Cardiac muscle cell (in vitro differentiated cells and primary cell): ENCODE measurements around the gene RRAS2. TPM values are rescaled to one million over a fixed set of nuclear protein-coding genes. Genes with fewer than 3 reads are reported as not detected.
"Not testable (repeated sequence)": the region's sequence is repeated elsewhere in the genome, so short reads cannot be mapped to it uniquely, and the experiment has no call there.

Experiments
- DNase-seq, 2 donors: peaks; one replicate each; pipeline versions ENCODE4 v3.0.0 to v3.0.0-alpha.2; 2010 to 2017; ENCODE audit warnings: low read depth in 1 of 2, low spot score in 1 of 2
- H3K27ac ChIP-seq: fragments of 200-600 bp; sonication (generic); 2 replicates; pipeline ENCODE4 v1.5.1; 2016
- H3K27me3 ChIP-seq: fragments of 200-600 bp; sonication (generic); 2 replicates; pipeline ENCODE4 v1.6.0; 2016; ENCODE audit warnings: control low read depth
- H3K36me3 ChIP-seq: fragments of 200-600 bp; sonication (generic); 2 replicates; pipeline ENCODE4 v1.5.1; 2016; ENCODE audit warnings: control low read depth
- H3K4me1 ChIP-seq: fragments of 200-600 bp; sonication (generic); 2 replicates; pipeline ENCODE4 v1.8.1; 2017; ENCODE audit warnings: low read depth, mild to moderate bottlenecking, mixed run types
- H3K4me3 ChIP-seq: fragments of 200-600 bp; sonication (generic); 2 replicates; pipeline ENCODE4 v1.5.1; 2016; ENCODE audit warnings: mild to moderate bottlenecking
- H3K9me3 ChIP-seq: fragments of 200-600 bp; sonication (generic); 2 replicates; pipeline ENCODE4 v1.5.1; 2017; ENCODE audit warnings: low read depth, mild to moderate bottlenecking, control low read depth
- CTCF ChIP-seq: IDR thresholded peaks from 2 replicates; pipeline ENCODE4 v1.5.1; 2012; ENCODE audit warnings: low read depth, mild to moderate bottlenecking, low read length
- polyA plus RNA-seq: library from polyadenylated mRNA; unstranded; fragments of >200 nt; fragmentation: Nextera tagmentation; extraction: Ambion mirVana; gene quantifications from 2 replicates; pipeline ENCODE4 v1.2.1, GENCODE V29; 2016
- total RNA-seq: library from RNA; depleted of rRNA; stranded (reverse); fragments of >200 nt; gene quantifications from 2 replicates; pipeline ENCODE4 v1.2.3, GENCODE V29; 2016

Gene RRAS2
- total and polyA plus RNA-seq, 2 experiments from 2014 or later: 72.3 to 74.4 TPM

GRCh38 chr11:14254533-14255237 lies 104.3 kb downstream of the RRAS2 start:
- Histone ChIP-seq H3K4me3 (no peak overlapping the region), H3K36me3 (no peaks in the 10 kb centered on the region), H3K4me1 (peaks cover 10% of the 10 kb centered on the region), H3K27me3 (peaks cover 3% of the 10 kb centered on the region), H3K9me3 (no peaks in the 10 kb centered on the region), H3K27ac (no peak overlapping the region)
- no peak for DNase-seq
- no peak for TF ChIP-seq CTCF

GRCh38 chr11:14253840-14254239 lies 105.1 kb downstream of the RRAS2 start:
- Histone ChIP-seq H3K9me3 (no peaks in the 10 kb centered on the region), H3K36me3 (no peaks in the 10 kb centered on the region), H3K4me3 (no peak overlapping the region), H3K4me1 (peaks cover 10% of the 10 kb centered on the region), H3K27me3 (peaks cover 3% of the 10 kb centered on the region), H3K27ac (no peak overlapping the region)
- no peak for TF ChIP-seq CTCF
- no peak for DNase-seq

GRCh38 chr11:14253421-14253820 lies 105.6 kb downstream of the RRAS2 start:
- peak in 1 of 2 donors; percentile 10 for DNase-seq
- Histone ChIP-seq H3K4me3 (no peak overlapping the region), H3K27ac (no peak overlapping the region), H3K27me3 (peaks cover 3% of the 10 kb centered on the region), H3K36me3 (no peaks in the 10 kb centered on the region), H3K9me3 (no peaks in the 10 kb centered on the region), H3K4me1 (peaks cover 10% of the 10 kb centered on the region)
- no peak for TF ChIP-seq CTCF

- not testable (repeated sequence) for H3K4me1 ChIP-seq, DNase-seq, H3K36me3 ChIP-seq, H3K9me3 ChIP-seq, H3K27me3 ChIP-seq, H3K27ac ChIP-seq, H3K4me3 ChIP-seq
Measured at GRCh38 chr11:14252501-14252900, 106.5 kb downstream of the RRAS2 start.

GRCh38 chr11:14251754-14252153 lies 107.2 kb downstream of the RRAS2 start:
- Histone ChIP-seq H3K27ac (no peak overlapping the region), H3K36me3 (no peaks in the 10 kb centered on the region), H3K27me3 (peaks cover 3% of the 10 kb centered on the region), H3K4me1 (no peaks in the 10 kb centered on the region), H3K9me3 (no peaks in the 10 kb centered on the region), H3K4me3 (no peak overlapping the region)
- no peak for TF ChIP-seq CTCF
- no peak for DNase-seq

- TF ChIP-seq CTCF: peak; percentile 79
- H3K27ac ChIP-seq: no peak overlapping the region
- no peaks in the 10 kb centered on the region for H3K4me1 ChIP-seq
- no peak overlapping the region for H3K4me3 ChIP-seq
- H3K27me3 ChIP-seq: peaks cover 5% of the 10 kb centered on the region
- peak; percentile 70 to 79 for DNase-seq
- no peaks in the 10 kb centered on the region for H3K36me3 ChIP-seq
- no peaks in the 10 kb centered on the region for H3K9me3 ChIP-seq
Measured at GRCh38 chr11:14249121-14249963, 109.6 kb downstream of the RRAS2 start.
